Fibroblast of mammary gland (primary cell): ENCODE data around the gene CDH4.
A peak's percentile ranks its signal among the peaks of the same experiment; 100 is the strongest.

Experiments
- DNase-seq: peaks from one replicate; pipeline ENCODE4 v3.0.0-alpha.2; 2010; ENCODE audit warnings: low read depth
- H3K4me3 ChIP-seq: 2 replicates; pipeline ENCODE4 v1.5.1; 2011; ENCODE audit warnings: low read depth, mild to moderate bottlenecking, low read length, moderate library complexity; ENCODE audit not compliant: control insufficient read depth
- TF ChIP-seq, protein P1 (sequence below): conservative IDR thresholded peaks from 2 replicates; pipeline ENCODE4 v1.5.1; 2011; ENCODE audit warnings: low read depth, low read length, inconsistent platforms; ENCODE audit not compliant: control insufficient read depth, insufficient read depth

CDH4 gene

DNA sequence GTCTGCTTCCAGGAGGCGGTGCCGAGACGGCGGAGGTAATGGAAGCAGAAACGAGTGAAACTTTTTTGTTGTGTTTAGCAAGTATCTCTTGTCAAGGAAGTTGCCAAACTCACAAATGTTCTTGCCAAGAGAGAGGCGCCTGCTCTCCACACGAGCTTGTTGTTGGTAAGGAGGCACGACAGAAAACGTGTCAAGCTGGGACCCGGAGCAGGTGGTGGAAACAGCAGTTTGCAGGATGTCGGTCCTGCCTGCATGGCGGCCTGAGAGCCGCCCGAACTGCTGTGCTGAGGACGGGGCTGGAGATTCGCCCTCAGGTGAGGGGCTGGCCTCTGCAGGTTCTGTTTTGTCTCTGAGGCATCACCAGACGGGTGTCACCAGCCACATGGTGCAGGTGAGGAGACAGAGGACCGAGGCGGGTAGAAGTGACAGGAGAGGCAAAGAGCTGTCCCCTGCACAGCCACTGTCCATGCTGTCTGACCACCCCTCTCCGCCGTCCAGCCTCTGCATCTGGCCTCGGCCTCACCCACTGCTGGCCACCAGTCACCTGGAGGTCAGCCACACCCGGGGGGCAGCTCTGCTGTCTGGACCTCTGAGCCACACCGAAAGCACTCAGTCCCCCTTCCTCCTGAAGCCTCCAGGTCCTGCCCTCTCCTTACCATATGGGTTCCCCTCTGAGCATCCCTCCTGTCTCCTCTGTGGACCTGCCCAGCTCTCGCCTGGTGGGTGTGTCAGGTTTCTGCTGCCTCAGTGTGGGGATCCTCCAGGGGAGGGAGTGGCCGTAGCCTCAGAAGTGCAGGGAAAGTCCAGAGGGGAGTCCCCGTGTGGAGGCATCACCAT is 552.1 kb downstream of the CDH4 start:
- DNase-seq = peak; percentile 10
- H3K4me3 ChIP-seq = no peak overlapping the region

DNA sequence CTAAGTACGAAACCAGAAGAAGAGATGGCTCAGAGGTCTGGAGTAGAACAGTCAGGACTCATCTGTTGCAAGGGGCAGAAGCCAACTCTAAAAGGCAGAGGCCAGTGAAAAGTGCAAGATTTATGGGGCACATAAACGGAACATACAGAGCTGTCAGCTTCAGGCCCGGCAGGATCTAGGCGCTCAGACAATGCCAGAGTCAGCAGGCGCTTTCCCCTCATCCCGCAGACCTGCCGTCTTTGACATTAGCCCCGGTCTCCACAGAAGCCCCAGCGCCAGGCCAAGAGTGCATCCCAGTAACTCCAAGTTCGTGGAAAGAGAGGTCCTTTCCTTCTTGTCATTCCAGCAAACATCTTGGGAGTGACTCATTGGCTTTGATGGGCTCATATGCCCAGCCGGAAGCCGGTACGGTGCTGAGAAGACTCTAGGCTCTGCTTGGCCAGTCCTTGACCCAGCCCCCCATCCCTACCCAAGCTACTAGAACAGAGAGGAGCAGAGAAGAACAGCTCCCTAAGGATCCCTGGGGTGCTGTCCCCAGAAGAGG is 552.8 kb downstream of the CDH4 start:
- H3K4me3 ChIP-seq = no peak overlapping the region
- DNase-seq = peak; percentile 5
- TF ChIP-seq, protein P1, sequence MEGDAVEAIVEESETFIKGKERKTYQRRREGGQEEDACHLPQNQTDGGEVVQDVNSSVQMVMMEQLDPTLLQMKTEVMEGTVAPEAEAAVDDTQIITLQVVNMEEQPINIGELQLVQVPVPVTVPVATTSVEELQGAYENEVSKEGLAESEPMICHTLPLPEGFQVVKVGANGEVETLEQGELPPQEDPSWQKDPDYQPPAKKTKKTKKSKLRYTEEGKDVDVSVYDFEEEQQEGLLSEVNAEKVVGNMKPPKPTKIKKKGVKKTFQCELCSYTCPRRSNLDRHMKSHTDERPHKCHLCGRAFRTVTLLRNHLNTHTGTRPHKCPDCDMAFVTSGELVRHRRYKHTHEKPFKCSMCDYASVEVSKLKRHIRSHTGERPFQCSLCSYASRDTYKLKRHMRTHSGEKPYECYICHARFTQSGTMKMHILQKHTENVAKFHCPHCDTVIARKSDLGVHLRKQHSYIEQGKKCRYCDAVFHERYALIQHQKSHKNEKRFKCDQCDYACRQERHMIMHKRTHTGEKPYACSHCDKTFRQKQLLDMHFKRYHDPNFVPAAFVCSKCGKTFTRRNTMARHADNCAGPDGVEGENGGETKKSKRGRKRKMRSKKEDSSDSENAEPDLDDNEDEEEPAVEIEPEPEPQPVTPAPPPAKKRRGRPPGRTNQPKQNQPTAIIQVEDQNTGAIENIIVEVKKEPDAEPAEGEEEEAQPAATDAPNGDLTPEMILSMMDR = no peak

More for the DNA sequence above, 552.1 kb downstream of the CDH4 start:
- TF ChIP-seq, protein P1 = no peak

DNA sequence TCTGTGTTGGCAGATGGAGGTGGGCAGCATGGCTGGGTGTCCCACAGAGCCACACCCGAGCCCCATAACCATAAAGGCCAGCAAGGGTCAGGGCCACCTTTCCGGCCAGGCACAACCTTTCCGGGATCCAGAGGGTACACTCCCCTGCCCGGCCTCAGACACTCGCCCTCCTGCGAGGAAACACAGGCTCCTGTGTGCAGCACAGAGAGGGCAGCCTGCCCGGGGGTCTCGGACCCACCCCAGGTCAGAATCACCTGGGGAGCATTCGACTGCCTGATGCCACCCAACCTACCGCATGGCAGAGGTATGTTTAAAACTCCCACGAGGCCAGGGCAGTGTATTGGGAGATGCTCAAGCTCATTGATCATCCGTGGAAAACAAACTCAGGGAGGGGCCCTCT is 553.3 kb downstream of the CDH4 start:
- no peak for DNase-seq
- TF ChIP-seq, protein P1 = no peak
- H3K4me3 ChIP-seq = no peak overlapping the region

DNA sequence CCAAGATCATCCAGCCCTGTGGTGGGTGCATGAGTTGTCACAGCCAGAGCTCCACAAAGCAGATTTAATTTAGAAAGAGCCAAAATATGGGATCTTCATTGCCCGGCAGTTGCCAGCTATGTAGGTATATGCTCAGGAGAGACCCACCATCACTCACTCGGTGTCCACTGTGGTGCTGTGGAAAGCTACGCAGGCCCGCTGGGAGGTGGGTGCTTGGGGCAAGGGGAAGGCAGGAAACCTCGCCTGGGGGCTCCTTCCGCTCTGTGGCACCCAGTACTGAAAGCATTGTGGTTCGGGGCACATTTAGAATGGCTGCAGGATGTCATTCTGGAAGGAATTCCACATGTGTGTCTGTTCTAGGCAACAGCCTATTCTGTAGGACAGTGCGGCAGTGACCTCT is 553.7 kb downstream of the CDH4 start:
- TF ChIP-seq, protein P1 = no peak
- DNase-seq = no peak

DNA sequence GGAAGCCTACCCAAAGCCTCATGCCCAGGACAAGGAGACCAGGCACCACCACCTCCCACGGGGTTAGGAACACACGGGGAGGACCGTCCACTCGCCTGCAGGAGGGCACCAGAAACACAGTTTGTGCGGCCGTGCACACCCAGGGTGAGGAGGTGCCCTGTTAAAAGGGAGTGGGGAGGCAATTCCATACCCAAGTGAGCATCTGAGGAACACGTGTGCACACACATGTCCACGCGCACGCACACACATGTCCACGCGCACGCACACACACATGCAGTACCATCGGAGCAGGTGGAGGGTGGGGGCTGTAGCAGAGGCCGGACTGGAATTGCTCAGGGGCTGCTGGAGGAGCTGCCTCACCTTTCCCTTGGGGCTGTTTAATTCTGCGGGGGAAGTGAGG is 554.3 kb downstream of the CDH4 start:
- TF ChIP-seq, protein P1 = no peak
- no peak overlapping the region for H3K4me3 ChIP-seq
- no peak for DNase-seq

More for the DNA sequence above, 553.7 kb downstream of the CDH4 start:
- H3K4me3 ChIP-seq = no peak overlapping the region

DNA sequence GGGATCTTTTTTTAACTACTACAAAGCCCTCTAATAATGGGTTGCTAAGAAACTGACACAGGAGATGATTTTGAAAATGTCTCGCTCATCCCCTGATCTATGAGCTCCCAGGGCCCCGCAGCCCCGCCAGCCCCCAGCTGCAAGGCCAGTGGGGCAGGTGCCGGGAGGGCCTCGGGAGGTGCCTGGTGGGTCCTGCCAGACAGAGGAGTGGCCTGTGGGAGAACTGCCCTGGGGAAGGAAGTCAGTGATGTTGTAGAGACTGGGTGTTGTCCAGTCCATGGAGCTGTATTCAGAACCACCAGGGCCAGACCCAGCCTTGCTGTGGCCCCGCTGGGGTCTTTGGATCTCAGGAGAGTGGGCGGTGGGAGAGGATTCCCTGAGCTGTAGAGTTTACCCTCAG is 554.9 kb downstream of the CDH4 start:
- no peak for DNase-seq
- TF ChIP-seq, protein P1 = no peak
- no peak overlapping the region for H3K4me3 ChIP-seq
